Daoy (cell line): ENCODE results near the gene PPP1R37. TPM values are rescaled to one million over a fixed set of nuclear protein-coding genes. Genes with fewer than 3 reads are reported as not detected.
"Not testable (repeated sequence)": the region's sequence is repeated elsewhere in the genome, so short reads cannot be mapped to it uniquely, and the experiment has no call there.

Experiments
- DNase-seq: peaks from one replicate; pipeline ENCODE4 v3.0.0-alpha.2; 2015; ENCODE audit warnings: low read depth
- total RNA-seq: library from RNA; depleted of rRNA; stranded (reverse); fragments of >200 nt; shearing (Covaris generic); gene quantifications from 2 replicates; pipeline ENCODE4 v1.2.3, GENCODE V29; 2014

PPP1R37 gene
- total RNA-seq, 1 experiment from 2014 or later = 30.6 TPM

- DNase-seq = no peak
Measured at GRCh38 chr19:45095496-45096413, 2.8 kb downstream of the PPP1R37 start.

GRCh38 chr19:45096700-45097099 lies 3.7 kb downstream of the PPP1R37 start:
- DNase-seq = no peak

- DNase-seq = no peak
Measured at GRCh38 chr19:45097450-45097775, 4.4 kb downstream of the PPP1R37 start.

GRCh38 chr19:45097776-45098520 lies 5.0 kb downstream of the PPP1R37 start:
- peak; percentile 95 for DNase-seq

GRCh38 chr19:45098521-45099466 lies 5.8 kb downstream of the PPP1R37 start:
- peak; percentile 31 for DNase-seq

GRCh38 chr19:45099467-45100191 lies 6.7 kb downstream of the PPP1R37 start:
- DNase-seq = peak; percentile 27

GRCh38 chr19:45100201-45100600 lies 7.2 kb downstream of the PPP1R37 start:
- DNase-seq = no peak

- no peak for DNase-seq
Measured at GRCh38 chr19:45100846-45101252, 7.9 kb downstream of the PPP1R37 start.

GRCh38 chr19:45101806-45102205 lies 8.8 kb downstream of the PPP1R37 start:
- DNase-seq = no peak

- no peak for DNase-seq
Measured at GRCh38 chr19:45102481-45102880, 9.5 kb downstream of the PPP1R37 start.

- no peak for DNase-seq
Measured at GRCh38 chr19:45103156-45103507, 10.2 kb downstream of the PPP1R37 start.

- no peak for DNase-seq
Measured at GRCh38 chr19:45103508-45104319, 10.7 kb downstream of the PPP1R37 start.

- no peak for DNase-seq
Measured at GRCh38 chr19:45104658-45105349, 11.8 kb downstream of the PPP1R37 start.

- not testable (repeated sequence) for DNase-seq
Measured at GRCh38 chr19:45106363-45106762, 13.4 kb downstream of the PPP1R37 start.

- DNase-seq = no peak
Measured at GRCh38 chr19:45107621-45108150, 14.7 kb downstream of the PPP1R37 start.

GRCh38 chr19:45110851-45111266 lies 17.9 kb downstream of the PPP1R37 start:
- no peak for DNase-seq

GRCh38 chr19:45112111-45112827 lies 19.3 kb downstream of the PPP1R37 start:
- no peak for DNase-seq

- no peak for DNase-seq
Measured at GRCh38 chr19:45113628-45114027, 20.6 kb downstream of the PPP1R37 start.

- no peak for DNase-seq
Measured at GRCh38 chr19:45114116-45114515, 21.1 kb downstream of the PPP1R37 start.
